Activated CD8-positive, alpha-beta memory T cell treated with anti-CD3 and anti-CD28 coated beads for 24 hours (primary cell): ENCODE measurements around the gene LDHD.

Source experiments
- DNase-seq: peaks from one replicate; pipeline ENCODE4 v3.0.0-alpha.2; 2020

The LDHD gene

GRCh38 chr16:75079346-75079926, 37.1 kb downstream of the LDHD start:
- DNase-seq: no peak

GRCh38 chr16:75078886-75079285, 37.7 kb downstream of the LDHD start:
- DNase-seq: no peak

- no peak for DNase-seq
These were observed 40.8 kb downstream of the LDHD start for GRCh38 chr16:75075688-75076268.

GRCh38 chr16:75074920-75075687, 41.5 kb downstream of the LDHD start:
- DNase-seq: peak; percentile 86

- no peak for DNase-seq
These were observed 42.2 kb downstream of the LDHD start for GRCh38 chr16:75074304-75074793.

- no peak for DNase-seq
These were observed 42.9 kb downstream of the LDHD start for GRCh38 chr16:75073545-75074303.

- DNase-seq: no peak
These were observed 44.2 kb downstream of the LDHD start for GRCh38 chr16:75072239-75072947.

- DNase-seq: no peak
These were observed 45.0 kb downstream of the LDHD start for GRCh38 chr16:75071621-75072020.

GRCh38 chr16:75070012-75070841, 46.4 kb downstream of the LDHD start:
- no peak for DNase-seq

- DNase-seq: no peak
These were observed 48.2 kb downstream of the LDHD start for GRCh38 chr16:75068085-75069031.

- no peak for DNase-seq
These were observed 49.6 kb downstream of the LDHD start for GRCh38 chr16:75066861-75067447.

- no peak for DNase-seq
These were observed 50.9 kb downstream of the LDHD start for GRCh38 chr16:75065521-75066149.

- DNase-seq: peak; percentile 72
These were observed 51.5 kb downstream of the LDHD start for GRCh38 chr16:75065149-75065505.

GRCh38 chr16:75064403-75065148, 52.0 kb downstream of the LDHD start:
- peak; percentile 61 for DNase-seq

GRCh38 chr16:75063549-75064088, 53.0 kb downstream of the LDHD start:
- DNase-seq: no peak

- DNase-seq: no peak
These were observed 53.6 kb downstream of the LDHD start for GRCh38 chr16:75062976-75063346.

GRCh38 chr16:75062135-75062975, 54.2 kb downstream of the LDHD start:
- no peak for DNase-seq
